Lower leg skin (tissue), 3 donors: ENCODE results near the gene BRSK1.

ENCODE experiments used
- CTCF ChIP-seq, 3 donors: fragments of 450-650 bp; IDR thresholded peaks; one replicate each; pipeline ENCODE4 v1.5.1; 2016; ENCODE audit warnings: antibody characterized with exemption in 3 of 3, mild to moderate bottlenecking in 3 of 3, moderate library complexity in 2 of 3
- POLR2A ChIP-seq, 2 donors: fragments of 450-650 bp; IDR thresholded peaks; one replicate each; pipeline ENCODE4 v1.6.1; 2016 to 2017; ENCODE audit warnings: antibody characterized with exemption in 2 of 2, mild to moderate bottlenecking in 1 of 2, moderate library complexity in 1 of 2

- TF ChIP-seq CTCF (IDR thresholded peaks at IDR 0.05) (no peak), POLR2A (IDR thresholded peaks at IDR 0.05) (no peak)
Measured at GRCh38 chr19:55315956-55316525, 32.2 kb downstream of the BRSK1 start.
